ENCODE measurements around the gene ARID1B. TPM values are rescaled to one million over a fixed set of nuclear protein-coding genes. Genes with fewer than 3 reads are reported as not detected.

Gene ARID1B
- total RNA-seq, 1 experiment from 2014 or later = 60.3 TPM

DNA sequence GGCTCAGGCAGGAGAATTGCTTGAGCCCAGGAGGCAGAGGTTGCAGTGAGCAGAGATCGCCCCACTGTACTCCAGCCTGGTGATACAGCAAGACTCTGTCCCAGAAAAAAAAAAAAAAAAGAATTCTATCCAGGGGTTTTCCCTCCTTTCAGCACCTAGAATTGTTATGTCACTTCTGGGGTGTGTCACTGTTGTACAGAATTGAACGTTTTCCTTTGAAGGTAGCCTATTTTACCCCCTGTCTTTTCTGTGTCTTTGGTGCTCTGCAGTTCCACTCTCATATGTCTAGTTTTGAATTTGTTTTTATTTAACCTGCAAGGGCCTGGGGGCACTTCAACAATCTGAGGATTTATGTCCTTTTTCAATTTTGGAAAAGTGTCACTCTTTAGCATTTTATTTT, 19.3 kb upstream of the ARID1B start:
- Mint-ChIP-seq H3K36me3 (no peaks in the 10 kb centered on the region), H3K27me3 (ENCODE audit: low read depth) (no peaks in the 10 kb centered on the region), H3K9me3 (no peaks in the 10 kb centered on the region), H3K4me1 (peaks cover 1% of the 10 kb centered on the region), H3K27ac (no peak overlapping the region), H3K4me3 (no peak overlapping the region)
- ATAC-seq (no peak), DNase-seq (ENCODE audit: low spot score) (no peak)
- CTCF ChIA-PET = no interaction called here
- POLR2A ChIA-PET = no interaction called here
- TF ChIP-seq, protein P1, sequence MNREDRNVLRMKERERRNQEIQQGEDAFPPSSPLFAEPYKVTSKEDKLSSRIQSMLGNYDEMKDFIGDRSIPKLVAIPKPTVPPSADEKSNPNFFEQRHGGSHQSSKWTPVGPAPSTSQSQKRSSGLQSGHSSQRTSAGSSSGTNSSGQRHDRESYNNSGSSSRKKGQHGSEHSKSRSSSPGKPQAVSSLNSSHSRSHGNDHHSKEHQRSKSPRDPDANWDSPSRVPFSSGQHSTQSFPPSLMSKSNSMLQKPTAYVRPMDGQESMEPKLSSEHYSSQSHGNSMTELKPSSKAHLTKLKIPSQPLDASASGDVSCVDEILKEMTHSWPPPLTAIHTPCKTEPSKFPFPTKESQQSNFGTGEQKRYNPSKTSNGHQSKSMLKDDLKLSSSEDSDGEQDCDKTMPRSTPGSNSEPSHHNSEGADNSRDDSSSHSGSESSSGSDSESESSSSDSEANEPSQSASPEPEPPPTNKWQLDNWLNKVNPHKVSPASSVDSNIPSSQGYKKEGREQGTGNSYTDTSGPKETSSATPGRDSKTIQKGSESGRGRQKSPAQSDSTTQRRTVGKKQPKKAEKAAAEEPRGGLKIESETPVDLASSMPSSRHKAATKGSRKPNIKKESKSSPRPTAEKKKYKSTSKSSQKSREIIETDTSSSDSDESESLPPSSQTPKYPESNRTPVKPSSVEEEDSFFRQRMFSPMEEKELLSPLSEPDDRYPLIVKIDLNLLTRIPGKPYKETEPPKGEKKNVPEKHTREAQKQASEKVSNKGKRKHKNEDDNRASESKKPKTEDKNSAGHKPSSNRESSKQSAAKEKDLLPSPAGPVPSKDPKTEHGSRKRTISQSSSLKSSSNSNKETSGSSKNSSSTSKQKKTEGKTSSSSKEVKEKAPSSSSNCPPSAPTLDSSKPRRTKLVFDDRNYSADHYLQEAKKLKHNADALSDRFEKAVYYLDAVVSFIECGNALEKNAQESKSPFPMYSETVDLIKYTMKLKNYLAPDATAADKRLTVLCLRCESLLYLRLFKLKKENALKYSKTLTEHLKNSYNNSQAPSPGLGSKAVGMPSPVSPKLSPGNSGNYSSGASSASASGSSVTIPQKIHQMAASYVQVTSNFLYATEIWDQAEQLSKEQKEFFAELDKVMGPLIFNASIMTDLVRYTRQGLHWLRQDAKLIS (CRISPR knock-in tag; IDR thresholded peaks at IDR 0.05; ENCODE audit: borderline replicate concordance) = no peak
- TF ChIP-seq PRRX2 (CRISPR knock-in tag; IDR thresholded peaks at IDR 0.05) (no peak), SP1 (CRISPR knock-in tag; conservative IDR thresholded peaks at IDR 0.05) (no peak), JUN (CRISPR knock-in tag; IDR thresholded peaks at IDR 0.05) (no peak), SMAD4 (CRISPR knock-in tag; IDR thresholded peaks at IDR 0.05) (no peak), ZNF138 (CRISPR knock-in tag; conservative IDR thresholded peaks at IDR 0.05) (no peak), ZNF396 (CRISPR knock-in tag; IDR thresholded peaks at IDR 0.05; ENCODE audit: borderline replicate concordance) (no peak), CREB1 (CRISPR knock-in tag; IDR thresholded peaks at IDR 0.05) (no peak), ZNF121 (CRISPR knock-in tag; IDR thresholded peaks at IDR 0.05) (no peak), ZNF317 (CRISPR knock-in tag; IDR thresholded peaks at IDR 0.05; ENCODE audit: borderline replicate concordance, low read depth) (no peak), EMX1 (CRISPR knock-in tag; IDR thresholded peaks at IDR 0.05) (no peak), ZNF423 (CRISPR knock-in tag; IDR thresholded peaks at IDR 0.05) (no peak)
- TF ChIP-seq, protein P2, sequence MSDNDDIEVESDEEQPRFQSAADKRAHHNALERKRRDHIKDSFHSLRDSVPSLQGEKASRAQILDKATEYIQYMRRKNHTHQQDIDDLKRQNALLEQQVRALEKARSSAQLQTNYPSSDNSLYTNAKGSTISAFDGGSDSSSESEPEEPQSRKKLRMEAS (CRISPR knock-in tag; IDR thresholded peaks at IDR 0.05) = no peak
- TF ChIP-seq, protein P3, sequence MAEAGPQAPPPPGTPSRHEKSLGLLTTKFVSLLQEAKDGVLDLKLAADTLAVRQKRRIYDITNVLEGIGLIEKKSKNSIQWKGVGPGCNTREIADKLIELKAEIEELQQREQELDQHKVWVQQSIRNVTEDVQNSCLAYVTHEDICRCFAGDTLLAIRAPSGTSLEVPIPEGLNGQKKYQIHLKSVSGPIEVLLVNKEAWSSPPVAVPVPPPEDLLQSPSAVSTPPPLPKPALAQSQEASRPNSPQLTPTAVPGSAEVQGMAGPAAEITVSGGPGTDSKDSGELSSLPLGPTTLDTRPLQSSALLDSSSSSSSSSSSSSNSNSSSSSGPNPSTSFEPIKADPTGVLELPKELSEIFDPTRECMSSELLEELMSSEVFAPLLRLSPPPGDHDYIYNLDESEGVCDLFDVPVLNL (CRISPR knock-in tag; IDR thresholded peaks at IDR 0.05; ENCODE audit: borderline replicate concordance, low read depth) = no peak
- TF ChIP-seq, protein P4, sequence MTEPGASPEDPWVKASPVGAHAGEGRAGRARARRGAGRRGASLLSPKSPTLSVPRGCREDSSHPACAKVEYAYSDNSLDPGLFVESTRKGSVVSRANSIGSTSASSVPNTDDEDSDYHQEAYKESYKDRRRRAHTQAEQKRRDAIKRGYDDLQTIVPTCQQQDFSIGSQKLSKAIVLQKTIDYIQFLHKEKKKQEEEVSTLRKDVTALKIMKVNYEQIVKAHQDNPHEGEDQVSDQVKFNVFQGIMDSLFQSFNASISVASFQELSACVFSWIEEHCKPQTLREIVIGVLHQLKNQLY (CRISPR knock-in tag; IDR thresholded peaks at IDR 0.05) = no peak
- TF ChIP-seq, protein P5, sequence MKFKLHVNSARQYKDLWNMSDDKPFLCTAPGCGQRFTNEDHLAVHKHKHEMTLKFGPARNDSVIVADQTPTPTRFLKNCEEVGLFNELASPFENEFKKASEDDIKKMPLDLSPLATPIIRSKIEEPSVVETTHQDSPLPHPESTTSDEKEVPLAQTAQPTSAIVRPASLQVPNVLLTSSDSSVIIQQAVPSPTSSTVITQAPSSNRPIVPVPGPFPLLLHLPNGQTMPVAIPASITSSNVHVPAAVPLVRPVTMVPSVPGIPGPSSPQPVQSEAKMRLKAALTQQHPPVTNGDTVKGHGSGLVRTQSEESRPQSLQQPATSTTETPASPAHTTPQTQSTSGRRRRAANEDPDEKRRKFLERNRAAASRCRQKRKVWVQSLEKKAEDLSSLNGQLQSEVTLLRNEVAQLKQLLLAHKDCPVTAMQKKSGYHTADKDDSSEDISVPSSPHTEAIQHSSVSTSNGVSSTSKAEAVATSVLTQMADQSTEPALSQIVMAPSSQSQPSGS (CRISPR knock-in tag; IDR thresholded peaks at IDR 0.05; ENCODE audit: borderline replicate concordance, low read depth) = no peak
- TF ChIP-seq, protein P6, sequence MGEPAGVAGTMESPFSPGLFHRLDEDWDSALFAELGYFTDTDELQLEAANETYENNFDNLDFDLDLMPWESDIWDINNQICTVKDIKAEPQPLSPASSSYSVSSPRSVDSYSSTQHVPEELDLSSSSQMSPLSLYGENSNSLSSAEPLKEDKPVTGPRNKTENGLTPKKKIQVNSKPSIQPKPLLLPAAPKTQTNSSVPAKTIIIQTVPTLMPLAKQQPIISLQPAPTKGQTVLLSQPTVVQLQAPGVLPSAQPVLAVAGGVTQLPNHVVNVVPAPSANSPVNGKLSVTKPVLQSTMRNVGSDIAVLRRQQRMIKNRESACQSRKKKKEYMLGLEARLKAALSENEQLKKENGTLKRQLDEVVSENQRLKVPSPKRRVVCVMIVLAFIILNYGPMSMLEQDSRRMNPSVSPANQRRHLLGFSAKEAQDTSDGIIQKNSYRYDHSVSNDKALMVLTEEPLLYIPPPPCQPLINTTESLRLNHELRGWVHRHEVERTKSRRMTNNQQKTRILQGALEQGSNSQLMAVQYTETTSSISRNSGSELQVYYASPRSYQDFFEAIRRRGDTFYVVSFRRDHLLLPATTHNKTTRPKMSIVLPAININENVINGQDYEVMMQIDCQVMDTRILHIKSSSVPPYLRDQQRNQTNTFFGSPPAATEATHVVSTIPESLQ (CRISPR knock-in tag; IDR thresholded peaks at IDR 0.05) = no peak

DNA sequence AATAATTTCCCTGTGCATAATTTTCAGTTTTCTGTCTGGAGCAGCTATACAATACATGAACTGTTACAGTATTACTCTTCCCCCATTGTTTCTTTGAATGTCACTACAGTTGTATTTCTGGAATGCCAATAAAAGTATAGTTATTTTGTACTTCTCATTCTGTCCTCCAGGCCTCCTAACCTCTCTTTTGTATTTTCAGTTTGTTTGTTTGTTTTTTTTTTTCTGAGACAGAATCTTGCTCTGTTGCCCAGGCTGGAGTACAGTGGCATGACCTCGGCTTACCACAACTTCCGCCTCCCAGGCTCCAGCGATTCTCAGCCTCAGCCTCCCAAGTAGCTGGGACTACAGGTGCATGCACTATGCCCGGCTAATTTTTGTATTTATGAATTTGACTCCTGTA, 16.8 kb upstream of the ARID1B start:
- no peak overlapping the region for H3K27ac Mint-ChIP-seq
- CTCF ChIA-PET = no interaction called here
- no peak for ATAC-seq
- DNase-seq (ENCODE audit: low spot score) = no peak
- no peaks in the 10 kb centered on the region for H3K4me1 Mint-ChIP-seq
- H3K36me3 Mint-ChIP-seq = no peaks in the 10 kb centered on the region
- H3K9me3 Mint-ChIP-seq = no peaks in the 10 kb centered on the region
- H3K4me3 Mint-ChIP-seq = no peak overlapping the region
- POLR2A ChIA-PET = no interaction called here
- H3K27me3 Mint-ChIP-seq (ENCODE audit: low read depth) = no peaks in the 10 kb centered on the region; the same call in 1 of the 2 replicates
- TF ChIP-seq ESRRA (CRISPR knock-in tag; IDR thresholded peaks at IDR 0.05; ENCODE audit: borderline replicate concordance) (no peak), IRF2 (CRISPR knock-in tag; IDR thresholded peaks at IDR 0.05; ENCODE audit: borderline replicate concordance, low read depth) (no peak), ELF4 (CRISPR knock-in tag; IDR thresholded peaks at IDR 0.05; ENCODE audit: low read depth) (no peak)
- TF ChIP-seq, protein P7, sequence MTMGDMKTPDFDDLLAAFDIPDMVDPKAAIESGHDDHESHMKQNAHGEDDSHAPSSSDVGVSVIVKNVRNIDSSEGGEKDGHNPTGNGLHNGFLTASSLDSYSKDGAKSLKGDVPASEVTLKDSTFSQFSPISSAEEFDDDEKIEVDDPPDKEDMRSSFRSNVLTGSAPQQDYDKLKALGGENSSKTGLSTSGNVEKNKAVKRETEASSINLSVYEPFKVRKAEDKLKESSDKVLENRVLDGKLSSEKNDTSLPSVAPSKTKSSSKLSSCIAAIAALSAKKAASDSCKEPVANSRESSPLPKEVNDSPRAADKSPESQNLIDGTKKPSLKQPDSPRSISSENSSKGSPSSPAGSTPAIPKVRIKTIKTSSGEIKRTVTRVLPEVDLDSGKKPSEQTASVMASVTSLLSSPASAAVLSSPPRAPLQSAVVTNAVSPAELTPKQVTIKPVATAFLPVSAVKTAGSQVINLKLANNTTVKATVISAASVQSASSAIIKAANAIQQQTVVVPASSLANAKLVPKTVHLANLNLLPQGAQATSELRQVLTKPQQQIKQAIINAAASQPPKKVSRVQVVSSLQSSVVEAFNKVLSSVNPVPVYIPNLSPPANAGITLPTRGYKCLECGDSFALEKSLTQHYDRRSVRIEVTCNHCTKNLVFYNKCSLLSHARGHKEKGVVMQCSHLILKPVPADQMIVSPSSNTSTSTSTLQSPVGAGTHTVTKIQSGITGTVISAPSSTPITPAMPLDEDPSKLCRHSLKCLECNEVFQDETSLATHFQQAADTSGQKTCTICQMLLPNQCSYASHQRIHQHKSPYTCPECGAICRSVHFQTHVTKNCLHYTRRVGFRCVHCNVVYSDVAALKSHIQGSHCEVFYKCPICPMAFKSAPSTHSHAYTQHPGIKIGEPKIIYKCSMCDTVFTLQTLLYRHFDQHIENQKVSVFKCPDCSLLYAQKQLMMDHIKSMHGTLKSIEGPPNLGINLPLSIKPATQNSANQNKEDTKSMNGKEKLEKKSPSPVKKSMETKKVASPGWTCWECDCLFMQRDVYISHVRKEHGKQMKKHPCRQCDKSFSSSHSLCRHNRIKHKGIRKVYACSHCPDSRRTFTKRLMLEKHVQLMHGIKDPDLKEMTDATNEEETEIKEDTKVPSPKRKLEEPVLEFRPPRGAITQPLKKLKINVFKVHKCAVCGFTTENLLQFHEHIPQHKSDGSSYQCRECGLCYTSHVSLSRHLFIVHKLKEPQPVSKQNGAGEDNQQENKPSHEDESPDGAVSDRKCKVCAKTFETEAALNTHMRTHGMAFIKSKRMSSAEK (CRISPR knock-in tag; IDR thresholded peaks at IDR 0.05; ENCODE audit: borderline replicate concordance) = no peak
